Caco-2 (cell line): Measurements from ENCODE around the gene NLK. TPM values are rescaled to one million over a fixed set of nuclear protein-coding genes. Genes with fewer than 3 reads are reported as not detected.

ENCODE experiments used
- BruUV-seq: library from RNA; stranded (reverse); fragments of 400-500 nt; replicated peaks from 2 replicates; lab custom pipeline; 2021; lab: Mats Ljungman, UMichigan
- CTCF ChIA-PET: fragments of 300-600 bp; sonication (Branson Sonifier 250); formaldehyde crosslinking; loops from one replicate; lab custom pipeline; 2022; ENCODE audit warnings: antibody characterized with exemption; lab: Charles Lee
- POLR2A ChIA-PET: fragments of 300-600 bp; sonication (Branson Sonifier 250); formaldehyde crosslinking; loops from one replicate; lab custom pipeline; 2022; ENCODE audit warnings: antibody characterized with exemption; lab: Charles Lee
- DNase-seq, 2 experiments: peaks; one replicate each; pipeline versions ENCODE4 v3.0.0 to v3.0.0-alpha.2; 2020 to 2022
- H3K27me3 ChIP-seq: replicated peaks from 2 replicates; pipeline ENCODE4 v1.6.0; 2011; ENCODE audit warnings: low read length; ENCODE audit not compliant: control insufficient read depth, insufficient read depth
- H3K36me3 ChIP-seq: 2 replicates; pipeline ENCODE4 v1.5.1; 2011; ENCODE audit warnings: low read length; ENCODE audit not compliant: control insufficient read depth, insufficient read depth
- H3K4me1 ChIP-seq: fragments of 250-450 bp; sonication (Bioruptor Pico); 2 replicates; pipeline ENCODE4 v1.5.1; 2020; ENCODE audit warnings: mild to moderate bottlenecking
- H3K4me3 ChIP-seq: 2 replicates; pipeline ENCODE4 v1.5.1; 2011; ENCODE audit warnings: low read depth, mild to moderate bottlenecking, control low read depth, low read length
- H3K9me3 ChIP-seq: fragments of 250-450 bp; sonication (Bioruptor Pico); 2 replicates; pipeline ENCODE4 v1.5.1; 2020; ENCODE audit warnings: mild to moderate bottlenecking, moderate library complexity
- H3K27ac Mint-ChIP-seq: one replicate; pipeline ENCODE4 v1.8.0; 2022; ENCODE audit warnings: mixed read lengths; ENCODE audit not compliant: unreplicated experiment
- H3K27me3 Mint-ChIP-seq: one replicate; pipeline ENCODE4 v1.8.0; 2022; ENCODE audit warnings: mixed read lengths; ENCODE audit not compliant: insufficient read depth, unreplicated experiment
- H3K36me3 Mint-ChIP-seq: one replicate; pipeline ENCODE4 v1.8.0; 2022; ENCODE audit warnings: mild to moderate bottlenecking, mixed read lengths; ENCODE audit not compliant: insufficient read depth, unreplicated experiment
- H3K4me1 Mint-ChIP-seq: one replicate; pipeline ENCODE4 v1.8.0; 2022; ENCODE audit warnings: low read depth, mixed read lengths; ENCODE audit not compliant: unreplicated experiment
- H3K4me3 Mint-ChIP-seq: one replicate; pipeline ENCODE4 v1.8.0; 2022; ENCODE audit warnings: mild to moderate bottlenecking, moderate library complexity, mixed read lengths; ENCODE audit not compliant: unreplicated experiment
- H3K9me3 Mint-ChIP-seq: one replicate; pipeline ENCODE4 v1.8.0; 2022; ENCODE audit warnings: mixed read lengths; ENCODE audit not compliant: unreplicated experiment
- CTCF ChIP-seq, 2 experiments: fragments of 200-600 bp in 1 of 2; IDR thresholded peaks; 1 replicate in 1 of 2; 2 replicates in 1 of 2; pipeline versions ENCODE4 v1.5.1 to v1.8.0; 2011 to 2022; ENCODE audit warnings: antibody characterized with exemption in 1 of 2, control low read depth in 1 of 2, inconsistent platforms in 1 of 2, low read depth in 1 of 2, low read length in 1 of 2, mild to moderate bottlenecking in 1 of 2, moderate library complexity in 1 of 2; ENCODE audit not compliant: insufficient read depth in 1 of 2, severe bottlenecking in 1 of 2, unreplicated experiment in 1 of 2
- intact Hi-C: fragments of 100-400 bp; cut with micrococcal nuclease; formaldehyde crosslinking; loops from one replicate; pipeline ENCODE4 v1.10.0; 2022; ENCODE audit not compliant: unreplicated experiment
- total RNA-seq: library from RNA; stranded (reverse); gene quantifications from 2 replicates; pipeline ENCODE4 v1.2.3, GENCODE V29; 2022

NLK gene
- total RNA-seq, 1 experiment from 2014 or later, result 87.3 TPM

GRCh38 chr17:28039251-28039650, 3.2 kb upstream of the NLK start:
- intact Hi-C loops, result no loop called here
- Mint-ChIP-seq H3K9me3 (no peaks in the 10 kb centered on the region), H3K27me3 (no peaks in the 10 kb centered on the region), H3K27ac (no peak overlapping the region), H3K4me3 (peak overlapping the region; percentile 99), H3K36me3 (peaks cover 25% of the 10 kb centered on the region), H3K4me1 (peaks cover 23% of the 10 kb centered on the region)
- Histone ChIP-seq H3K36me3 (peaks cover 5% of the 10 kb centered on the region; the same call in 1 of the 2 replicates), H3K27me3 (no peaks in the 10 kb centered on the region), H3K4me3 (no peak overlapping the region), H3K4me1 (peaks cover 25% of the 10 kb centered on the region), H3K9me3 (peaks cover 6% of the 10 kb centered on the region; the same call in 1 of the 2 replicates)
- ChIA-PET CTCF (interaction anchor here (0.6 kb wide), 2 partner anchors 29 to 32 kb away, joined by 3 to 7 read pairs; no protein-coding TSS in a partner anchor), POLR2A (no interaction called here)
- DNase-seq, result no peak
- TF ChIP-seq CTCF (IDR thresholded peaks at IDR 0.05; ENCODE audit: insufficient read depth in 1 of 2, low read depth in 1 of 2, low read length in 1 of 2, severe bottlenecking in 1 of 2, unreplicated experiment in 1 of 2), result no peak
- no TSS peak for BruUV-seq

GRCh38 chr17:28040406-28040805, 2.1 kb upstream of the NLK start:
- DNase-seq, result no peak
- peaks cover 6% of the 10 kb centered on the region; the same call in 1 of the 2 replicates for H3K9me3 ChIP-seq
- peaks cover 32% of the 10 kb centered on the region for H3K4me1 ChIP-seq
- peak overlapping the region; percentile 40 for H3K4me3 ChIP-seq
- Mint-ChIP-seq H3K27me3 (no peaks in the 10 kb centered on the region), H3K4me1 (peaks cover 23% of the 10 kb centered on the region), H3K4me3 (peak overlapping the region; percentile 99), H3K27ac (no peak overlapping the region), H3K9me3 (no peaks in the 10 kb centered on the region), H3K36me3 (peaks cover 30% of the 10 kb centered on the region)
- no TSS peak for BruUV-seq
- H3K27me3 ChIP-seq, result no peaks in the 10 kb centered on the region
- TF ChIP-seq CTCF (IDR thresholded peaks at IDR 0.05; ENCODE audit: insufficient read depth in 1 of 2, low read depth in 1 of 2, low read length in 1 of 2, severe bottlenecking in 1 of 2, unreplicated experiment in 1 of 2), result no peak
- POLR2A ChIA-PET, result interaction anchor here (1.4 to 2.3 kb wide), 2 partner anchors 58 to 295 kb away, joined by 12 to 25 read pairs; partner anchors contain the start of genes IFT20 and TNFAIP1
- intact Hi-C loops, result loop anchor here (5.0 to 10.0 kb wide), 5 partner anchors 88 to 297 kb away; partner anchors contain the start of genes IFT20 and TNFAIP1
- CTCF ChIA-PET, result interaction anchor here (0.5 to 1.6 kb wide), 4 partner anchors 35 to 794 kb away, joined by 3 to 15 read pairs (median 9); partner anchors contain the start of gene LYRM9
- peaks cover 5% of the 10 kb centered on the region; the same call in 1 of the 2 replicates for H3K36me3 ChIP-seq

- Mint-ChIP-seq H3K27ac (peak overlapping the region; percentile 93), H3K4me1 (peaks cover 24% of the 10 kb centered on the region), H3K27me3 (no peaks in the 10 kb centered on the region), H3K36me3 (peaks cover 30% of the 10 kb centered on the region), H3K4me3 (peak overlapping the region; percentile 99), H3K9me3 (no peaks in the 10 kb centered on the region)
- peaks cover 5% of the 10 kb centered on the region; the same call in 1 of the 2 replicates for H3K36me3 ChIP-seq
- H3K4me1 ChIP-seq, result peaks cover 40% of the 10 kb centered on the region
- H3K9me3 ChIP-seq, result peaks cover 4% of the 10 kb centered on the region; the same call in 1 of the 2 replicates
- H3K27me3 ChIP-seq, result no peaks in the 10 kb centered on the region
- BruUV-seq, result no TSS peak
- ChIA-PET POLR2A (interaction anchor here (0.5 to 2.3 kb wide), 37 partner anchors 9 to 513 kb away, joined by 3 to 25 read pairs (median 5); partner anchors contain the start of genes IFT20, POLDIP2, TNFAIP1 and VTN), CTCF (interaction anchor here (0.5 to 1.6 kb wide), 26 partner anchors 9 to 795 kb away, joined by 3 to 15 read pairs (median 4); partner anchors contain the start of genes LYRM9, TMEM97 and VTN)
- intact Hi-C loops, result loop anchor here (1.0 to 10.0 kb wide), 11 partner anchors 19 to 296 kb away; partner anchors contain the start of genes IFT20 and TNFAIP1
- DNase-seq, result peak; percentile 100
- no peak for TF ChIP-seq CTCF (IDR thresholded peaks at IDR 0.05; ENCODE audit: insufficient read depth in 1 of 2, low read depth in 1 of 2, low read length in 1 of 2, severe bottlenecking in 1 of 2, unreplicated experiment in 1 of 2)
- peak overlapping the region; percentile 87 for H3K4me3 ChIP-seq
Measured at GRCh38 chr17:28041068-28041843, 1.2 kb upstream of the NLK start.
